GM12892 (cell line): ENCODE results near the gene MYBBP1A.

ENCODE experiments used
- POLR2A ChIP-seq: IDR thresholded peaks from 2 replicates; pipeline ENCODE4 v1.6.1; 2011; ENCODE audit warnings: low read depth, low read length, control low read depth
- POLR2AphosphoS5 ChIP-seq: IDR thresholded peaks from 2 replicates; pipeline ENCODE4 v1.6.1; 2011; ENCODE audit warnings: low read depth, low read length, control low read depth
- TAF1 ChIP-seq: IDR thresholded peaks from 2 replicates; pipeline ENCODE4 v1.6.1; 2011; ENCODE audit warnings: low read depth, mild to moderate bottlenecking, control low read depth, low read length, borderline replicate concordance

DNA sequence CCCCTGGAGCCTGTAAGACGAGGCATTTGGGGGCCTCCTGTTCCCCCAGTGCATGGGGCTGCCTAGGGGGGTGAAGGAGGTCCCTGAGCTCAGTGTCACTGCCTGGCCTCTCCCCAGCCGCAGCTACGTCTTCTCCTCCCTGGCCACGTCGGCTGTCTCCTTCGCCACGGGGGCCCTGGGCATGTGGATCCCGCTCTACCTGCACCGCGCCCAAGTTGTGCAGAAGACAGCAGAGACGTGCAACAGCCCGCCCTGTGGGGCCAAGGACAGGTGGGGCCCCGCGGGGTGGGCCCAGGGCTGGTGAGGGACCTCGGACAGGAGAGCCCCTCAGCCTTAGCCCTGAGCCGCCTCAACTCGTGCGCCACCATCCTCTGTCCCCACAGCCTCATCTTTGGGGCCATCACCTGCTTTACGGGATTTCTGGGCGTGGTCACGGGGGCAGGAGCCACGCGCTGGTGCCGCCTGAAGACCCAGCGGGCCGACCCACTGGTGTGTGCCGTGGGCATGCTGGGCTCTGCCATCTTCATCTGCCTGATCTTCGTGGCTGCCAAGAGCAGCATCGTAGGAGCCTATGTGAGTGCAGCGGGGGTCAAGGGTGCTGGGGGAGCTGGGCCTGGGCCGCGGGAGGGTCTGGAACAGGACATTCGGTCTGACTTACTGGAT, 22.2 kb downstream of the MYBBP1A start:
- TF ChIP-seq POLR2A (no peak), POLR2AphosphoS5 (no peak), TAF1 (no peak)
